ENCODE results near the gene EHD1.
A peak's percentile ranks its signal among the peaks of the same experiment; 100 is the strongest.

EHD1 gene

DNA sequence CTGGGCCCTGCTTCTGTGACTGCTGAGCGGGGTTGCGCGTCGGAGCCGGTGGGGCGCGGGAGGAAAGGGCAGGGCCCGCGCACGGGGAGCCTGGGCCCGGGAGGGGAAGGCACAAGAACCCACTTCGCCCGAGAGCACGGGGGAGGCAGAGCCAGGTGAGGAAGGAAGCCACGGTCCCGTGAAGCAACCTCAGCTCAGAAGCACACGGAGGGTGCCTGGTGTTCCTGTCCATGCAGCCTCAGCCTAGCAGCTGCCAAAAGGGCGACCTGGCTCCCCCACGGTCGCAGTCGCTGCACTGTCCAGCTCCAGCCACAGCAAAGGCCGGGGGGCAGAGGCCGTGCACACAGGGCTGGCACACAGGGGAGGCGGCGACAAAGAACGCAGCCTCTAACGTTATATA lies 24.7 kb downstream of the EHD1 start:
- DNase-seq (ENCODE audit: low read depth in 2 of 2): no peak
- TF ChIP-seq, protein P1, sequence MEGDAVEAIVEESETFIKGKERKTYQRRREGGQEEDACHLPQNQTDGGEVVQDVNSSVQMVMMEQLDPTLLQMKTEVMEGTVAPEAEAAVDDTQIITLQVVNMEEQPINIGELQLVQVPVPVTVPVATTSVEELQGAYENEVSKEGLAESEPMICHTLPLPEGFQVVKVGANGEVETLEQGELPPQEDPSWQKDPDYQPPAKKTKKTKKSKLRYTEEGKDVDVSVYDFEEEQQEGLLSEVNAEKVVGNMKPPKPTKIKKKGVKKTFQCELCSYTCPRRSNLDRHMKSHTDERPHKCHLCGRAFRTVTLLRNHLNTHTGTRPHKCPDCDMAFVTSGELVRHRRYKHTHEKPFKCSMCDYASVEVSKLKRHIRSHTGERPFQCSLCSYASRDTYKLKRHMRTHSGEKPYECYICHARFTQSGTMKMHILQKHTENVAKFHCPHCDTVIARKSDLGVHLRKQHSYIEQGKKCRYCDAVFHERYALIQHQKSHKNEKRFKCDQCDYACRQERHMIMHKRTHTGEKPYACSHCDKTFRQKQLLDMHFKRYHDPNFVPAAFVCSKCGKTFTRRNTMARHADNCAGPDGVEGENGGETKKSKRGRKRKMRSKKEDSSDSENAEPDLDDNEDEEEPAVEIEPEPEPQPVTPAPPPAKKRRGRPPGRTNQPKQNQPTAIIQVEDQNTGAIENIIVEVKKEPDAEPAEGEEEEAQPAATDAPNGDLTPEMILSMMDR (IDR thresholded peaks at IDR 0.05; ENCODE audit: low read depth, low read length): no peak
- no peak overlapping the region for H3K4me3 ChIP-seq (replicated peaks in 1 of 2; ENCODE audit: low read depth in 2 of 2, low read length in 2 of 2)

DNA sequence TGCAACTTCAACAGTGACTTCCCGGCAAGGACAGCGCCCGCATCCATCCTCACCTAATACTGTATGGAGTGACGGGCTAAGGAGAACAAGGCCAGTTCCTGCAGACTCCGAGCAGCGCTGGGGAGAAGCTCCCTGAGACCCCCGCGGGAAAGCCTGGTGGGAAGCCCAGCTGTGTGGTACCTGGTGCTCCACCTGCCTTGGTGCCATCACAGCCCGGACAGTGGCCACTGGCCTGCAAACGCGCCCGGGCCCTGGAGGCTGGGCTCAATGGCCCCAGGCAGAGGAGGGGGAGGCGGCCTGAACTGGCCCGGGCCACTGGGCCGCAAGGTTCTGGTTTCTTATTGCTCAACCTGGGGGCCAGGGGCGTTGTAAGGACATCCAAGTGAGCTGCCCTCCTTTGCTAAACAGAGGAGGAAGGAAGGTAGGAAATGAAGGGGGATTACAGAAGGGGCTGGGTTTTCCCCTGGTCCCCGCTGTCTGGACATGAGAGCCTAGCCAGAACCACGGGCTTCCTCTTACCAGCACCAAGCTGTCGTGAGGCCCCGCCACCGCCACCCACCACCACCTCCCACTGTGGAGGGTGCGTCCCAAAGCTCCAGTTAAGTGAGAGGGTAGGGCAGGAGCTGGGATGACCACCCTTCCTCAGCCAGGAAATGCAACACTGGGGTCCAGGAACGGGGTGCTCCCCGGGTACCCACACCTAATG lies 25.5 kb downstream of the EHD1 start:
- H3K4me3 ChIP-seq (replicated peaks in 1 of 2; ENCODE audit: low read depth in 2 of 2, low read length in 2 of 2): no peak overlapping the region
- TF ChIP-seq, protein P1 (IDR thresholded peaks at IDR 0.05; ENCODE audit: low read depth, low read length): no peak
- DNase-seq (ENCODE audit: low read depth in 2 of 2): no peak

DNA sequence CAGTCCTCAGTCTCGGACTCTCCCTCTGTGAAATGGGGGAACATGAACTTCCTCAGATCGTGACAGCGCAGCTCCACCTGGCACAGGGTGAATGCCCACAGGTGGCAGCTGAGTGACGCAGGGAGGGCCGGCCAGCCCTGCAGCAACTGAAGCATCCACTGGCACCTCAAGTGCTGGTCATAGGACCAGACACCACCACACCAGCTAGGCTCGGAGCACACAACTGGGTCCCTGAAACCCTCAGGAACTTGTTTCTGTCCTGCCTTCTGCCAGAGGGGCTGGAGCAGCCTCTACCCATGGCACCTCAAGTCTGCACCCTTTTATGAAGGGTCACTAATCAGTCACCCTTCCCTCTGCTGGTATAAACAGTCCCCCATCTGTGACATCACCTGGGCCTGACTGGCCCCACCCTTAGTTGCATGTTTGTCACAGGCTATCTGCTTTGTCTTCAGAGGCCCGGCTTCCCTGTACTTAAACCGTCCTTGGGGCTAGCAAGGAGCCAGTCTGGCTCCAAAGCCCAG lies 26.5 kb downstream of the EHD1 start:
- no peak for DNase-seq (ENCODE audit: low read depth in 2 of 2)
- TF ChIP-seq, protein P1 (IDR thresholded peaks at IDR 0.05; ENCODE audit: low read depth, low read length): no peak
- H3K4me3 ChIP-seq (replicated peaks in 1 of 2; ENCODE audit: low read depth in 2 of 2, low read length in 2 of 2): no peak overlapping the region

DNA sequence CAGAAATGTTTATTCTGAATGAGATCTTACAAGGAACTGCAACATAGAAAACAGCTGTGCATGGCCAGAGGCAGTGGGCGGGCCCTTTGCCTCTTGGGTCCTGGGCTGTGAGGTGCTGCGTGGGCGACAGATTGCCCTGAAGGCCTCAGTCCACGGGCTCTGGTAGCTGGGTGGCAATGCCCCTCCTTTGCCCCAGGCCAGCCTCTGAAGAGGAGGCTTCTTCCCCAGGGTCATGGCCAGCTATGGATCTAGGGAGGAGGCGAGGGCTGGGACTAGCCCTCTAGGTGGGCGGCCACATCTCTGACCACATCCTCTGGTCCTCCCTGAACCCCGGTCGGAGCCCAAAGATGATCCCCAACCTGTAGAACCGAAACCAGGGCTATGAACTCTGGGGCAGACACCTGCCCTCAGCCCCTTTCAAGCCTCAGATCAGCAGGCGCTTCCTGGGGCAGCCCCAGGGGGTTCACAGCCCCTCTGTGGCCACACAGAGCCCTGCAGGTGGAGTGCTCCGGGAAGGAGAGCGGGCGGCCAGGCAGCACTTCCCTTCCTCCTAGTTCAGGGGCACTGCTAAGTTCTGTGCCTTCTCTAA lies 27.3 kb downstream of the EHD1 start:
- DNase-seq (ENCODE audit: low read depth in 2 of 2): no peak
- H3K4me3 ChIP-seq (replicated peaks in 1 of 2; ENCODE audit: low read depth in 2 of 2, low read length in 2 of 2): no peak overlapping the region

DNA sequence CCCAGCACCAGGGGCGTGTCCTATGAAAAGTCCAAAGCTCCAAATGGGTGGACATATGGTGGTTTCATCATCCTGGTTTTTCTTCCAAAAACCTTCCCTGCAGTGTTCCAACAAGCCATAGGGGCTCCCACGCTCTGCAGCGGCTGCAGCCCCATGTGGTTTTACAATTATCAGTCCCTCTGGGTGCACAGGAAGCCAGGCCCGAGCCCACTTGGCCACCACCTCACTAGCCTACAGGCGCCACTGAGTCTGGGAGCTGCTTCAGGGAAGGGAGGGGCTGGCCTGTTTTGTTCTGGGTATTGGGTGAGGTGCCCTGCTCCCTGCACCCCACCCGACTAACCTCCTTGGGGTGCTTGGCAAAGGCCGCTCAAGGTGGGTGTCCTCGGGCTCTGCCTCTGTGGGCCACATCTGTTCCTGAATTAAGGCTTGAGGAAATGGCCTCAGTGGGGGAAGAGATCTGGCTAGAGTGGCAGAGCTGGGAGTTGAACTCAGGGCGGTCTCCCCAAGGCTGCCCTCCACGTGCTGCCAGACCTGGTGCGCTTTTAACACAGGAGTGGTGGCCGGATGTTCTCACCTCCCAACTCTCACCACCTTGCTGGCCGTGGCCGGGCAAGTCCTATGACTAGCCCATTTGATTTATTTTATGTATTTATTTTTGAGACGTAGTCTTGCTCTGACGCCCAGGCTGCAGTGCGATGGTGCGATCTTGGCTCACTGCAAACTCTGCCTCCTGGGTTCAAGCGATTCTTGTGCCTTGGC lies 28.6 kb downstream of the EHD1 start:
- H3K4me3 ChIP-seq (replicated peaks in 1 of 2; ENCODE audit: low read depth in 2 of 2, low read length in 2 of 2): no peak overlapping the region
- peak; percentile 35 to 68 for DNase-seq (ENCODE audit: low read depth in 2 of 2)
- TF ChIP-seq, protein P1 (IDR thresholded peaks at IDR 0.05; ENCODE audit: low read depth, low read length): no peak

More for the DNA sequence above, 27.3 kb downstream of the EHD1 start:
- TF ChIP-seq, protein P1 (IDR thresholded peaks at IDR 0.05; ENCODE audit: low read depth, low read length): no peak

DNA sequence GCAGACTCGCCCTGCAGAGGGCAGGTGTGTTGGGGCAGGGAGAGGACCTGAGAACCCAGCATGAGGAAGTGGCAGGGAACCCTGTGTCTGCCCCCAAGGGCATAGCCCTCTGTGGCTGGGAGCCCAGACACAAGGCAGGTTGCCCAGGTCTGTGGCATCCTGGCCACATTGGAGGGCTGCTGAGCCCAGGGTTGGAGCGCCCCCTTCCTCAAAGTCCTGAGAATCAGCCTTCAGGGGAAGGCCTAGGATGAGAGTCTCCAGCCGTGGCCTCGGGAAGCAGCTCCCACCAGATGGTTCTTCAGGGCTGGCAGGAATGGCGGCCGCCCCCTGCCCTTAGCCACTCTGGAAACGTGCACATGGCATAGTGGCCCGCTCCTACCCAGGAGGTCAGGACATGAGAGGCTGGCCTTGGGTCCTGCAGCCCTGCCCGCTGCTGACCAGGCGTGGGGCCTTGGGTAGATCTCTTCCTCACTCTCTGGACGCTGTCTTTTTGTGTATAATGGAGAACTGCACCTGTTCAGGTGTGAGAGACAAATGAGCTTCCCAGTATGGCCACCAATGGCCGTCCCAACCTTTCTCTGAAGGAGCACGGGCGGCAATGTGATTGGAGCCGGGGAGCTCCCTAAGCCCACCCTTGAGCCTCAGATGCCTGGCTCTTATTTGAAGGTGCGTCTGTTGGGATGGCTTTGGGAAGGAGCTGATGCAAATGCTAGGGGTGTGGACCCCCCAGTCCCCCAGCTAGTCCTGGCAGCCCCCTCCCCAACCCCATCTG lies 29.4 kb downstream of the EHD1 start:
- TF ChIP-seq, protein P1 (IDR thresholded peaks at IDR 0.05; ENCODE audit: low read depth, low read length): no peak
- no peak overlapping the region for H3K4me3 ChIP-seq (replicated peaks in 1 of 2; ENCODE audit: low read depth in 2 of 2, low read length in 2 of 2)
- no peak for DNase-seq (ENCODE audit: low read depth in 2 of 2)
